Measurements from ENCODE around the gene FLAD1. TPM values are rescaled to one million over a fixed set of nuclear protein-coding genes. Genes with fewer than 3 reads are reported as not detected.
A peak's percentile ranks its signal among the peaks of the same experiment; 100 is the strongest.

The FLAD1 gene
- total RNA-seq, 1 donor: 20.6 TPM

DNA sequence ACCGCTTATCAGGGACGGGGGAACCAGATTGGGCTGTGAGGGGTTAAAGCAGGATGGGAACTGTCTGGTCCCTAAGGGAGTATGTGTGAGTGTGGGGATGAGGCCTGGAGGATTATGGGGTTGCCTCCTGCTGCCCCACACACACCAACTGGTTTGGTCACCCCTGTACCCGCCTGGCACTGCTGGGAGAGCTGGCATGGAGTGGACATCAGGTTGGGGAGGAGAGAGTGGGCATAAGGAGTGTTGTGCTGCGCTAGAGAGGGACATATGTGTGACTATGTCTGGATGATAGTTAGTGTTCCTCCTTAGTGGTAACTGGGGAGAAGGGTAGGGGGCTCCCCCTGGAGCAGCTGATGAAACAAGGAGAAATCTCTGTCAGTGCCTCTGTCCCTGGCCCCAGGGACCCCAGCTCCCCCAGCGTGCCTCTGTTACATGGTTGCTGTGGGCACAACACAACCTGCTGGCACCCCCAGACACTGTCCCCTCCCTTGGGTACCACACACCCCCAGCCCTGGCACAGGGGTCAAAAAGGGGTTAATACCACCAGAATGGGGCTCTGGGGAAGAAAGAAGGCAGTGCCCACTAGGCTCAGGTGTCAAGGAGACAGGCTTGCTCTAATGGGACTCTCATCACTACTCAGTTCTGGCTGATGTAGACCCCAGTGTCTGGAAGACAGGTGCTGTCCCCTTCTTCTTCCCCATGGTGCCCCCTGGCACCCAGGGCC, 21.4 kb downstream of the FLAD1 start:
- Histone ChIP-seq H3K4me2 (ENCODE audit: insufficient read depth, low read length) (peak overlapping the region; percentile 76), H2AFZ (ENCODE audit: low read length) (no peak overlapping the region), H3K27ac (ENCODE audit: low read depth, low read length) (peak overlapping the region; percentile 58)

DNA sequence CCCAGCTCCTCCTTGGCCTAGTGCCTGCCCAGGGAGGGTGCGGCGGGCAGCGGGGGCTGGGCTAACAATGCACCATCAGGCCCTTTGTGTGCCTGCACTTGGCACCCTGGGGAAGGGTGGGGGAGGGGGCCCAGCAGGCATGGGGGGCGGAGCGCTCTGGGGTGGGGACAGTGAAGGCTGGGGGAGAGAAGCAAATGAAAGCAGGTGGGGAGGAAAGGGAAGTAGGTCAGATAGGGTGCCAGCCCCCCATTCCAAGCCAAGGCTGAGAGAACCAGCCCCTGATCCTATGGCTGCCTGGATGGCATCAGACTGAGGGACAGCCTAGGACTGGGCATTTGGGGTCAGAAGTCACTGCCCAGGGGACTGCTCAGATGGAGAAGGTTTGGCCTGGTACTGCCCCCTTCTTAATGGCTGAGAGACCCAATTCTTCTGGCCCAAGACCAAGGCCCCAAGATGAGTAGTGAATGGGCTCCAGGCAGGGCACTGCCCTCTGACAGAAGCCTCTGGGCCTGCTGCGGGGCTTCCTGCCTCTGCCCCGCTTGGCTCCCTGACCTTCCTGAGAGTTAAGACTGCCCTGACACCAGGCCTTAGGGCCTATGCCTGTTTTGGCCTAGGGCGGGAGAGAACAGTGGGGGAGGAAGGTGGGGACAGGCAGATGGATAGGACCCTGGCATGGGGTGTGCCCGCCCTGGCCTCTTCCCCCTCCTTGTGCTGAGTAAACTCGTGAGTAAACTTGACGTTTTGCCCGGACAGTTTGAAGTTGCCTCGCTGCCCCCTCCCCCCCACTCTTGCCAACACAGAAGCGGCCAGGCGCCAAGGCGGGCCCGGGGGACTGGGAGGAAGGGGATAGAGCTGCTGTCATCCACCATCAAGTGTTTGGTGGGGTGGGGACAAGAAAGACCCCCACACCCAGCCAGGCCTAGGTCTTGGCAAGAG, 22.2 kb downstream of the FLAD1 start:
- peak overlapping the region; percentile 89 for H3K4me3 ChIP-seq (ENCODE audit: insufficient read depth, low read length)
- no peaks in the 10 kb centered on the region for H3K27me3 ChIP-seq (ENCODE audit: insufficient read depth, low read length)
- H3K4me2 ChIP-seq (ENCODE audit: insufficient read depth, low read length): peak overlapping the region; percentile 10
- TF ChIP-seq, protein P1, sequence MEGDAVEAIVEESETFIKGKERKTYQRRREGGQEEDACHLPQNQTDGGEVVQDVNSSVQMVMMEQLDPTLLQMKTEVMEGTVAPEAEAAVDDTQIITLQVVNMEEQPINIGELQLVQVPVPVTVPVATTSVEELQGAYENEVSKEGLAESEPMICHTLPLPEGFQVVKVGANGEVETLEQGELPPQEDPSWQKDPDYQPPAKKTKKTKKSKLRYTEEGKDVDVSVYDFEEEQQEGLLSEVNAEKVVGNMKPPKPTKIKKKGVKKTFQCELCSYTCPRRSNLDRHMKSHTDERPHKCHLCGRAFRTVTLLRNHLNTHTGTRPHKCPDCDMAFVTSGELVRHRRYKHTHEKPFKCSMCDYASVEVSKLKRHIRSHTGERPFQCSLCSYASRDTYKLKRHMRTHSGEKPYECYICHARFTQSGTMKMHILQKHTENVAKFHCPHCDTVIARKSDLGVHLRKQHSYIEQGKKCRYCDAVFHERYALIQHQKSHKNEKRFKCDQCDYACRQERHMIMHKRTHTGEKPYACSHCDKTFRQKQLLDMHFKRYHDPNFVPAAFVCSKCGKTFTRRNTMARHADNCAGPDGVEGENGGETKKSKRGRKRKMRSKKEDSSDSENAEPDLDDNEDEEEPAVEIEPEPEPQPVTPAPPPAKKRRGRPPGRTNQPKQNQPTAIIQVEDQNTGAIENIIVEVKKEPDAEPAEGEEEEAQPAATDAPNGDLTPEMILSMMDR (IDR thresholded peaks at IDR 0.05; ENCODE audit: extremely low read depth, low read depth, low read length): no peak
- H3K27ac ChIP-seq (ENCODE audit: low read depth, low read length): peak overlapping the region; percentile 53
- peak; percentile 96 for DNase-seq (ENCODE audit: insufficient read length, low spot score, missing footprints)
- H2AFZ ChIP-seq (ENCODE audit: low read length): no peak overlapping the region
- no peaks in the 10 kb centered on the region for H3K9me3 ChIP-seq (ENCODE audit: low read depth, low read length)
- peaks cover 25% of the 10 kb centered on the region for H3K4me1 ChIP-seq (ENCODE audit: insufficient read depth, low read length)
- no peaks in the 10 kb centered on the region for H3K36me3 ChIP-seq (ENCODE audit: insufficient read depth, low read length)
- peaks cover 28% of the 10 kb centered on the region for H4K20me1 ChIP-seq (ENCODE audit: insufficient read depth, low read length)
- peaks cover 77% of the 10 kb centered on the region for H3K79me2 ChIP-seq (ENCODE audit: insufficient read depth, low read length)

More for the DNA sequence above, 21.4 kb downstream of the FLAD1 start:
- Histone ChIP-seq H3K4me3 (ENCODE audit: insufficient read depth, low read length) (peak overlapping the region; percentile 89), H3K9me3 (ENCODE audit: low read depth, low read length) (no peaks in the 10 kb centered on the region), H3K4me1 (ENCODE audit: insufficient read depth, low read length) (peaks cover 34% of the 10 kb centered on the region), H3K27me3 (ENCODE audit: insufficient read depth, low read length) (no peaks in the 10 kb centered on the region), H4K20me1 (ENCODE audit: insufficient read depth, low read length) (peaks cover 28% of the 10 kb centered on the region), H3K36me3 (ENCODE audit: insufficient read depth, low read length) (no peaks in the 10 kb centered on the region), H3K79me2 (ENCODE audit: insufficient read depth, low read length) (peaks cover 69% of the 10 kb centered on the region)
- peak; percentile 59 for DNase-seq (ENCODE audit: insufficient read length, low spot score, missing footprints)
- TF ChIP-seq, protein P1 (IDR thresholded peaks at IDR 0.05; ENCODE audit: extremely low read depth, low read depth, low read length): no peak

DNA sequence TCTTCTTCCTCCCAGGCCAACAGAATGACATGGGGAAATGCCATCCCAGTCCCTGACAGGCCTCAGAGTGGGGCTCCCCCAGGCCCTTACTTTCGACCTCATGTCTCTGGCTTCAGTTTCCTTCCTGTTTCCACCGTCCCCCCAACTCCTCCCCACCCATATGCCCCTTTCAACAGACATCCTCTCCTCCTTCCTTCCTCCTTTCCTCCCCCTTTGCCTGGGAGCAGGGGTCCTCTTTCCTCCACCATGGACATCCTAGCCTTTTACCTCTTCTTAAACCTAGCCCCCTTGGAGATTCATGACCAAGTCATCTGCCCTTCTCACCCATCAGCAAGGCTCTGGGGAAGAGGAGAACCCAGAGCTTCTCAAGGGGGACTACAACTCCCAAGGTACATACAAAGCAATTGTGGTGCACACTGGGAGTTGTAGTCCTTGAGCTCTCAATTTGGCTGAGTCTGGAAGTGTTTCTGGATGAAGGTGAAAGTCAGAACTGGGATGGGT, 23.5 kb downstream of the FLAD1 start:
- no peak overlapping the region for H2AFZ ChIP-seq (ENCODE audit: low read length)
- no peaks in the 10 kb centered on the region for H3K36me3 ChIP-seq (ENCODE audit: insufficient read depth, low read length)
- TF ChIP-seq, protein P1 (IDR thresholded peaks at IDR 0.05; ENCODE audit: extremely low read depth, low read depth, low read length): no peak
- H3K4me2 ChIP-seq (ENCODE audit: insufficient read depth, low read length): no peak overlapping the region
- peaks cover 25% of the 10 kb centered on the region for H3K4me1 ChIP-seq (ENCODE audit: insufficient read depth, low read length)
- peaks cover 28% of the 10 kb centered on the region for H4K20me1 ChIP-seq (ENCODE audit: insufficient read depth, low read length)
- peak; percentile 84 for DNase-seq (ENCODE audit: insufficient read length, low spot score, missing footprints)
- H3K9me3 ChIP-seq (ENCODE audit: low read depth, low read length): no peaks in the 10 kb centered on the region
- H3K27ac ChIP-seq (ENCODE audit: low read depth, low read length): no peak overlapping the region
- H3K27me3 ChIP-seq (ENCODE audit: insufficient read depth, low read length): no peaks in the 10 kb centered on the region
- H3K79me2 ChIP-seq (ENCODE audit: insufficient read depth, low read length): peaks cover 85% of the 10 kb centered on the region
- no peak overlapping the region for H3K4me3 ChIP-seq (ENCODE audit: insufficient read depth, low read length)
